GM12878 (cell line): ENCODE data around the gene MLST8.

ENCODE experiments used
- CHD4 ChIP-seq: fragments of 200-600 bp; sonication (generic); IDR thresholded peaks from 2 replicates; pipeline ENCODE4 v1.6.1; 2016; ENCODE audit warnings: mild to moderate bottlenecking
- EP300 ChIP-seq, 2 experiments: fragments of 150-350 bp in 1 of 2; IDR thresholded peaks; 2 replicates each; pipeline ENCODE4 v1.6.1; 2011 to 2012; ENCODE audit warnings: low read depth in 2 of 2, low read length in 2 of 2, borderline replicate concordance in 1 of 2, improper control_type of control experiment in 1 of 2, inconsistent platforms in 1 of 2; ENCODE audit not compliant: control insufficient read depth in 1 of 2
- EZH2 ChIP-seq: IDR thresholded peaks from 2 replicates; pipeline ENCODE4 v1.6.1; 2012; ENCODE audit warnings: low read depth, mild to moderate bottlenecking, control low read depth, inconsistent platforms, low read length, borderline replicate concordance; ENCODE audit not compliant: control insufficient read depth
- NBN ChIP-seq: fragments of 450-650 bp; IDR thresholded peaks from 2 replicates; pipeline ENCODE4 v1.6.1; 2016
- POLR2AphosphoS5 ChIP-seq: IDR thresholded peaks from 2 replicates; pipeline ENCODE4 v1.6.1; 2011; ENCODE audit warnings: mild to moderate bottlenecking, low read length, inconsistent platforms
- SIN3A ChIP-seq: IDR thresholded peaks from 2 replicates; pipeline ENCODE4 v1.6.1; 2012; ENCODE audit warnings: low read depth, low read length, improper control_type of control experiment
- TF ChIP-seq, protein P1 (sequence below), 3 experiments: IDR thresholded peaks in 2 of 3; conservative IDR thresholded peaks in 1 of 3; 2 replicates each; pipeline ENCODE4 v1.5.1; 2011; ENCODE audit warnings: low read depth in 3 of 3, low read length in 3 of 3, mild to moderate bottlenecking in 3 of 3, control low read depth in 2 of 3, moderate library complexity in 2 of 3, inconsistent platforms in 1 of 3, mixed read lengths in 1 of 3; ENCODE audit not compliant: control insufficient read depth in 2 of 3, insufficient read depth in 1 of 3; ENCODE audit errors: extremely low read depth in 1 of 3

DNA sequence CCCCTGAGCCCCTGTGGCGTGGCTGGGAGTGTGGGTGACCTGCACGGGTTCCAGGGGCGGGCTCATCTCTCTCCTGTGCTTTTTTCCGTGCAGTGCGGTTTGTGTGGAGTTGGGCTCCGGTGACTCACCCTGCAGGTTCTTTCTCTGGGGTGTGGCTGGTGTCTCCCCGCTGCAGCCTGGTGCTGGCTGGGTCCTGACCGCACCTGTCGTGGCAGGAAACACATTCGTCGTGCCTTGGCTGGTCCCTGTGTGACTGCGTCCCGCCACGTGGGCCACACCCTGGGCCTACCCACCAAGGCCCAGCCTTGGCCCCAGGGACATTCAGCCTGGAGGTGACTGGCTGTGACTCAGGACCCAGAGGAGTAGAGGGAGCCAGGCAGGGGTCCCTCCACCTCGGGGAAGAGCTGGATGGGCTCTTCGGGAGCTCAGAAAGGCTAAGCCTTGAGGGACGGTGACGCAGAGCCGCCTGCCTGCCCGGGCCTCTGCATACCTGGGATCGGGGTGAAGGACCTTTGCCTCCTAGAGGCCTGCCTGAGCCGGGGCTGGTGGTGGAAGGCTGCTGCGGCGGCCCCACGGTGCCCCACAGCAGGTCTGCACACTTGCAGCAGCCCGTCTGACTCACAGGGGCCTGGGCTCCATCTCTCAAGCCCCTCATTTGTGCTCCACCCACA lies 41.9 kb upstream of the MLST8 start:
- no peak for TF ChIP-seq EP300 (IDR thresholded peaks at IDR 0.05; ENCODE audit: borderline replicate concordance in 1 of 2, control insufficient read depth in 1 of 2, low read depth in 2 of 2, low read length in 2 of 2)
- TF ChIP-seq, protein P1, sequence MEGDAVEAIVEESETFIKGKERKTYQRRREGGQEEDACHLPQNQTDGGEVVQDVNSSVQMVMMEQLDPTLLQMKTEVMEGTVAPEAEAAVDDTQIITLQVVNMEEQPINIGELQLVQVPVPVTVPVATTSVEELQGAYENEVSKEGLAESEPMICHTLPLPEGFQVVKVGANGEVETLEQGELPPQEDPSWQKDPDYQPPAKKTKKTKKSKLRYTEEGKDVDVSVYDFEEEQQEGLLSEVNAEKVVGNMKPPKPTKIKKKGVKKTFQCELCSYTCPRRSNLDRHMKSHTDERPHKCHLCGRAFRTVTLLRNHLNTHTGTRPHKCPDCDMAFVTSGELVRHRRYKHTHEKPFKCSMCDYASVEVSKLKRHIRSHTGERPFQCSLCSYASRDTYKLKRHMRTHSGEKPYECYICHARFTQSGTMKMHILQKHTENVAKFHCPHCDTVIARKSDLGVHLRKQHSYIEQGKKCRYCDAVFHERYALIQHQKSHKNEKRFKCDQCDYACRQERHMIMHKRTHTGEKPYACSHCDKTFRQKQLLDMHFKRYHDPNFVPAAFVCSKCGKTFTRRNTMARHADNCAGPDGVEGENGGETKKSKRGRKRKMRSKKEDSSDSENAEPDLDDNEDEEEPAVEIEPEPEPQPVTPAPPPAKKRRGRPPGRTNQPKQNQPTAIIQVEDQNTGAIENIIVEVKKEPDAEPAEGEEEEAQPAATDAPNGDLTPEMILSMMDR (IDR thresholded peaks at IDR 0.05 in 2 of 3, conservative IDR thresholded peaks at IDR 0.05 in 1 of 3; ENCODE audit: control insufficient read depth in 2 of 3, extremely low read depth in 1 of 3, insufficient read depth in 1 of 3, low read depth in 3 of 3, low read length in 3 of 3), result no peak
- TF ChIP-seq POLR2AphosphoS5, result no peak
- TF ChIP-seq SIN3A, result no peak
- TF ChIP-seq CHD4, result no peak
- TF ChIP-seq EZH2, result no peak
- no peak for TF ChIP-seq NBN
